AG09319 (cell line): Measurements from ENCODE around the gene KCNK15.
A peak's percentile ranks its signal among the peaks of the same experiment; 100 is the strongest.
"Not testable (repeated sequence)": the region's sequence is repeated elsewhere in the genome, so short reads cannot be mapped to it uniquely, and the experiment has no call there.

Experiments
- DNase-seq: peaks from one replicate; pipeline ENCODE4 v3.0.0-alpha.2; 2010; ENCODE audit warnings: low read depth; ENCODE audit errors: extremely low read depth
- CTCF ChIP-seq: IDR thresholded peaks from 2 replicates; pipeline ENCODE4 v1.5.1; 2011; ENCODE audit warnings: low read depth, mild to moderate bottlenecking, inconsistent platforms, low read length, moderate library complexity

The KCNK15 gene

GRCh38 chr20:44745598-44746366, at the start of gene KCNK15:
KCNK15 (plus strand) TSS chr20:44745865; CDS start chr20:44745911, 46 bp downstream.
- DNase-seq: no peak
- no peak for TF ChIP-seq CTCF

GRCh38 chr20:44696315-44696714, 49.4 kb upstream of the KCNK15 start:
- TF ChIP-seq CTCF: no peak
- no peak for DNase-seq

- DNase-seq: not testable (repeated sequence)
Measured at GRCh38 chr20:44697041-44697440, 48.6 kb upstream of the KCNK15 start.

- TF ChIP-seq CTCF: no peak
- no peak for DNase-seq
Measured at GRCh38 chr20:44698351-44698750, 47.3 kb upstream of the KCNK15 start.

GRCh38 chr20:44700306-44700705, 45.4 kb upstream of the KCNK15 start:
- TF ChIP-seq CTCF: no peak

GRCh38 chr20:44701118-44701857, 44.4 kb upstream of the KCNK15 start:
- no peak for TF ChIP-seq CTCF
- no peak for DNase-seq

More at GRCh38 chr20:44700306-44700705, 45.4 kb upstream of the KCNK15 start:
- no peak for DNase-seq

- TF ChIP-seq CTCF: no peak
Measured at GRCh38 chr20:44701858-44702256, 43.8 kb upstream of the KCNK15 start.

GRCh38 chr20:44702776-44703175, 42.9 kb upstream of the KCNK15 start:
- TF ChIP-seq CTCF: no peak; the same call in 1 of the 2 replicates
- DNase-seq: peak; percentile 89

More at GRCh38 chr20:44701858-44702256, 43.8 kb upstream of the KCNK15 start:
- DNase-seq: no peak
